ENCODE data around the gene CAMK1D.

GRCh38 chr10:12650538-12651298, 301.4 kb downstream of the CAMK1D start:
- TF ChIP-seq CTCF (IDR thresholded peaks at IDR 0.05) (no peak), POLR2A (IDR thresholded peaks at IDR 0.05) (no peak)

Measured in right lobe of liver (tissue), 4 donors.